ENCODE results near the gene TXNDC11. TPM values are rescaled to one million over a fixed set of nuclear protein-coding genes. Genes with fewer than 3 reads are reported as not detected.

TXNDC11 gene
- total RNA-seq, 1 experiment from 2014 or later, result 11.1 TPM

DNA sequence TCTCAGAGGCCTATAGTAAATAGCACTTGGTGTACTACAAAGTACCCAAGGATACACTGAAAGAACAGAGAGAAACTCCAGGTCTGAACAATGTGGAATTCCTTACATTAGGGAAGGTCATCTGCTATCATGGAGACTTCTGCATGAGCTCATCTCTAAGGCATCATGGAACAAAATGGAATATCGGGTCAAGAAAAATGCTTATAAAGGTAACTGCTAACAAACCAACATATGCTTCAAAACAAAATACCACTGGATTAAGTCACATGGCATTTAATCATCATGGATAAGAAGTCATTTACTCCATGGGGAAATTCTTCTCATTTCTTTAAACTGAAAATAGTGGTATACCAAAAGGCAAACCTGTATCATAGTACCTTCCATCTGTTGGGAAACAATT is 34.2 kb downstream of the TXNDC11 start:
- Mint-ChIP-seq H3K27me3 (ENCODE audit: low read depth) (no peaks in the 10 kb centered on the region), H3K9me3 (no peaks in the 10 kb centered on the region), H3K27ac (no peak overlapping the region), H3K4me1 (no peaks in the 10 kb centered on the region), H3K36me3 (no peaks in the 10 kb centered on the region; the same call in 1 of the 2 replicates), H3K4me3 (no peak overlapping the region)
- CTCF ChIA-PET, result interaction anchor here (1.1 to 1.4 kb wide), 2 partner anchors 176 to 359 kb away, joined by 3 to 4 read pairs; no protein-coding TSS in a partner anchor
- ATAC-seq, result no peak
- no peak for DNase-seq (ENCODE audit: low spot score)
- POLR2A ChIA-PET, result no interaction called here
- TF ChIP-seq ETV6 (CRISPR knock-in tag; IDR thresholded peaks at IDR 0.05), result no peak
- TF ChIP-seq TP53 (CRISPR knock-in tag; IDR thresholded peaks at IDR 0.05), result no peak
- no peak for TF ChIP-seq ZNF281 (CRISPR knock-in tag; IDR thresholded peaks at IDR 0.05)
- TF ChIP-seq, protein P1, sequence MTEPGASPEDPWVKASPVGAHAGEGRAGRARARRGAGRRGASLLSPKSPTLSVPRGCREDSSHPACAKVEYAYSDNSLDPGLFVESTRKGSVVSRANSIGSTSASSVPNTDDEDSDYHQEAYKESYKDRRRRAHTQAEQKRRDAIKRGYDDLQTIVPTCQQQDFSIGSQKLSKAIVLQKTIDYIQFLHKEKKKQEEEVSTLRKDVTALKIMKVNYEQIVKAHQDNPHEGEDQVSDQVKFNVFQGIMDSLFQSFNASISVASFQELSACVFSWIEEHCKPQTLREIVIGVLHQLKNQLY (CRISPR knock-in tag; IDR thresholded peaks at IDR 0.05), result no peak
- TF ChIP-seq, protein P2, sequence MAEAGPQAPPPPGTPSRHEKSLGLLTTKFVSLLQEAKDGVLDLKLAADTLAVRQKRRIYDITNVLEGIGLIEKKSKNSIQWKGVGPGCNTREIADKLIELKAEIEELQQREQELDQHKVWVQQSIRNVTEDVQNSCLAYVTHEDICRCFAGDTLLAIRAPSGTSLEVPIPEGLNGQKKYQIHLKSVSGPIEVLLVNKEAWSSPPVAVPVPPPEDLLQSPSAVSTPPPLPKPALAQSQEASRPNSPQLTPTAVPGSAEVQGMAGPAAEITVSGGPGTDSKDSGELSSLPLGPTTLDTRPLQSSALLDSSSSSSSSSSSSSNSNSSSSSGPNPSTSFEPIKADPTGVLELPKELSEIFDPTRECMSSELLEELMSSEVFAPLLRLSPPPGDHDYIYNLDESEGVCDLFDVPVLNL (CRISPR knock-in tag; IDR thresholded peaks at IDR 0.05; ENCODE audit: borderline replicate concordance, low read depth), result no peak
- TF ChIP-seq, protein P3, sequence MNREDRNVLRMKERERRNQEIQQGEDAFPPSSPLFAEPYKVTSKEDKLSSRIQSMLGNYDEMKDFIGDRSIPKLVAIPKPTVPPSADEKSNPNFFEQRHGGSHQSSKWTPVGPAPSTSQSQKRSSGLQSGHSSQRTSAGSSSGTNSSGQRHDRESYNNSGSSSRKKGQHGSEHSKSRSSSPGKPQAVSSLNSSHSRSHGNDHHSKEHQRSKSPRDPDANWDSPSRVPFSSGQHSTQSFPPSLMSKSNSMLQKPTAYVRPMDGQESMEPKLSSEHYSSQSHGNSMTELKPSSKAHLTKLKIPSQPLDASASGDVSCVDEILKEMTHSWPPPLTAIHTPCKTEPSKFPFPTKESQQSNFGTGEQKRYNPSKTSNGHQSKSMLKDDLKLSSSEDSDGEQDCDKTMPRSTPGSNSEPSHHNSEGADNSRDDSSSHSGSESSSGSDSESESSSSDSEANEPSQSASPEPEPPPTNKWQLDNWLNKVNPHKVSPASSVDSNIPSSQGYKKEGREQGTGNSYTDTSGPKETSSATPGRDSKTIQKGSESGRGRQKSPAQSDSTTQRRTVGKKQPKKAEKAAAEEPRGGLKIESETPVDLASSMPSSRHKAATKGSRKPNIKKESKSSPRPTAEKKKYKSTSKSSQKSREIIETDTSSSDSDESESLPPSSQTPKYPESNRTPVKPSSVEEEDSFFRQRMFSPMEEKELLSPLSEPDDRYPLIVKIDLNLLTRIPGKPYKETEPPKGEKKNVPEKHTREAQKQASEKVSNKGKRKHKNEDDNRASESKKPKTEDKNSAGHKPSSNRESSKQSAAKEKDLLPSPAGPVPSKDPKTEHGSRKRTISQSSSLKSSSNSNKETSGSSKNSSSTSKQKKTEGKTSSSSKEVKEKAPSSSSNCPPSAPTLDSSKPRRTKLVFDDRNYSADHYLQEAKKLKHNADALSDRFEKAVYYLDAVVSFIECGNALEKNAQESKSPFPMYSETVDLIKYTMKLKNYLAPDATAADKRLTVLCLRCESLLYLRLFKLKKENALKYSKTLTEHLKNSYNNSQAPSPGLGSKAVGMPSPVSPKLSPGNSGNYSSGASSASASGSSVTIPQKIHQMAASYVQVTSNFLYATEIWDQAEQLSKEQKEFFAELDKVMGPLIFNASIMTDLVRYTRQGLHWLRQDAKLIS (CRISPR knock-in tag; IDR thresholded peaks at IDR 0.05; ENCODE audit: borderline replicate concordance), result no peak
- TF ChIP-seq, protein P4, sequence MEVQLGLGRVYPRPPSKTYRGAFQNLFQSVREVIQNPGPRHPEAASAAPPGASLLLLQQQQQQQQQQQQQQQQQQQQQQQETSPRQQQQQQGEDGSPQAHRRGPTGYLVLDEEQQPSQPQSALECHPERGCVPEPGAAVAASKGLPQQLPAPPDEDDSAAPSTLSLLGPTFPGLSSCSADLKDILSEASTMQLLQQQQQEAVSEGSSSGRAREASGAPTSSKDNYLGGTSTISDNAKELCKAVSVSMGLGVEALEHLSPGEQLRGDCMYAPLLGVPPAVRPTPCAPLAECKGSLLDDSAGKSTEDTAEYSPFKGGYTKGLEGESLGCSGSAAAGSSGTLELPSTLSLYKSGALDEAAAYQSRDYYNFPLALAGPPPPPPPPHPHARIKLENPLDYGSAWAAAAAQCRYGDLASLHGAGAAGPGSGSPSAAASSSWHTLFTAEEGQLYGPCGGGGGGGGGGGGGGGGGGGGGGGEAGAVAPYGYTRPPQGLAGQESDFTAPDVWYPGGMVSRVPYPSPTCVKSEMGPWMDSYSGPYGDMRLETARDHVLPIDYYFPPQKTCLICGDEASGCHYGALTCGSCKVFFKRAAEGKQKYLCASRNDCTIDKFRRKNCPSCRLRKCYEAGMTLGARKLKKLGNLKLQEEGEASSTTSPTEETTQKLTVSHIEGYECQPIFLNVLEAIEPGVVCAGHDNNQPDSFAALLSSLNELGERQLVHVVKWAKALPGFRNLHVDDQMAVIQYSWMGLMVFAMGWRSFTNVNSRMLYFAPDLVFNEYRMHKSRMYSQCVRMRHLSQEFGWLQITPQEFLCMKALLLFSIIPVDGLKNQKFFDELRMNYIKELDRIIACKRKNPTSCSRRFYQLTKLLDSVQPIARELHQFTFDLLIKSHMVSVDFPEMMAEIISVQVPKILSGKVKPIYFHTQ (CRISPR knock-in tag; IDR thresholded peaks at IDR 0.05), result no peak
- no peak for TF ChIP-seq ZNF512 (CRISPR knock-in tag; IDR thresholded peaks at IDR 0.05; ENCODE audit: borderline replicate concordance)
- TF ChIP-seq ESRRA (CRISPR knock-in tag; IDR thresholded peaks at IDR 0.05; ENCODE audit: borderline replicate concordance), result no peak
- TF ChIP-seq ZNF425 (CRISPR knock-in tag; conservative IDR thresholded peaks at IDR 0.05), result no peak
- no peak for TF ChIP-seq PRDM15 (CRISPR knock-in tag; IDR thresholded peaks at IDR 0.05)
- TF ChIP-seq, protein P5, sequence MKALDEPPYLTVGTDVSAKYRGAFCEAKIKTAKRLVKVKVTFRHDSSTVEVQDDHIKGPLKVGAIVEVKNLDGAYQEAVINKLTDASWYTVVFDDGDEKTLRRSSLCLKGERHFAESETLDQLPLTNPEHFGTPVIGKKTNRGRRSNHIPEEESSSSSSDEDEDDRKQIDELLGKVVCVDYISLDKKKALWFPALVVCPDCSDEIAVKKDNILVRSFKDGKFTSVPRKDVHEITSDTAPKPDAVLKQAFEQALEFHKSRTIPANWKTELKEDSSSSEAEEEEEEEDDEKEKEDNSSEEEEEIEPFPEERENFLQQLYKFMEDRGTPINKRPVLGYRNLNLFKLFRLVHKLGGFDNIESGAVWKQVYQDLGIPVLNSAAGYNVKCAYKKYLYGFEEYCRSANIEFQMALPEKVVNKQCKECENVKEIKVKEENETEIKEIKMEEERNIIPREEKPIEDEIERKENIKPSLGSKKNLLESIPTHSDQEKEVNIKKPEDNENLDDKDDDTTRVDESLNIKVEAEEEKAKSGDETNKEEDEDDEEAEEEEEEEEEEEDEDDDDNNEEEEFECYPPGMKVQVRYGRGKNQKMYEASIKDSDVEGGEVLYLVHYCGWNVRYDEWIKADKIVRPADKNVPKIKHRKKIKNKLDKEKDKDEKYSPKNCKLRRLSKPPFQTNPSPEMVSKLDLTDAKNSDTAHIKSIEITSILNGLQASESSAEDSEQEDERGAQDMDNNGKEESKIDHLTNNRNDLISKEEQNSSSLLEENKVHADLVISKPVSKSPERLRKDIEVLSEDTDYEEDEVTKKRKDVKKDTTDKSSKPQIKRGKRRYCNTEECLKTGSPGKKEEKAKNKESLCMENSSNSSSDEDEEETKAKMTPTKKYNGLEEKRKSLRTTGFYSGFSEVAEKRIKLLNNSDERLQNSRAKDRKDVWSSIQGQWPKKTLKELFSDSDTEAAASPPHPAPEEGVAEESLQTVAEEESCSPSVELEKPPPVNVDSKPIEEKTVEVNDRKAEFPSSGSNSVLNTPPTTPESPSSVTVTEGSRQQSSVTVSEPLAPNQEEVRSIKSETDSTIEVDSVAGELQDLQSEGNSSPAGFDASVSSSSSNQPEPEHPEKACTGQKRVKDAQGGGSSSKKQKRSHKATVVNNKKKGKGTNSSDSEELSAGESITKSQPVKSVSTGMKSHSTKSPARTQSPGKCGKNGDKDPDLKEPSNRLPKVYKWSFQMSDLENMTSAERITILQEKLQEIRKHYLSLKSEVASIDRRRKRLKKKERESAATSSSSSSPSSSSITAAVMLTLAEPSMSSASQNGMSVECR (CRISPR knock-in tag; IDR thresholded peaks at IDR 0.05; ENCODE audit: borderline replicate concordance), result no peak
